ENCODE data around the gene MZT1. TPM values are rescaled to one million over a fixed set of nuclear protein-coding genes. Genes with fewer than 3 reads are reported as not detected.

Gene MZT1
- total and polyA plus RNA-seq, 9 of the 15 experiments (the other 6 are each of a cell fraction or from before 2014, with no cell fraction given) = 15.3 to 31.6 (median 24.1) TPM

GRCh38 chr13:72727417-72728289, at the start of gene MZT1, which contains the start of gene BORA (continued):
- TF ChIP-seq BHLHE40 (IDR thresholded peaks at IDR 0.05; ENCODE audit: low read length) (peak; percentile 60), MBD2 (IDR thresholded peaks at IDR 0.05; ENCODE audit: borderline replicate concordance, low read depth) (peak; percentile 77; the same call in 1 of the 2 replicates), BRD9 (IDR thresholded peaks at IDR 0.05; ENCODE audit: low read depth, partially characterized antibody) (no peak), GABPB1 (CRISPR knock-in tag; IDR thresholded peaks at IDR 0.05) (peak; percentile 78; the same call in 1 of the 2 replicates), C11orf30 (IDR thresholded peaks at IDR 0.05; ENCODE audit: low read depth) (no peak; the same call in 1 of the 2 replicates), ZNF280A (IDR thresholded peaks at IDR 0.05; ENCODE audit: low read depth, partially characterized antibody) (no peak), MLLT1 (IDR thresholded peaks at IDR 0.05) (no peak), ZNF589 (CRISPR knock-in tag; IDR thresholded peaks at IDR 0.05; ENCODE audit: low read depth) (no peak), ZNF24 (IDR thresholded peaks at IDR 0.05) (no peak), NR3C1 (CRISPR knock-in tag; IDR thresholded peaks at IDR 0.05) (0 out of 2 replicates have a peak, but pooled peaks have one; percentile 4), TBP (optimal IDR thresholded peaks at IDR 0.05; ENCODE audit: low read depth, low read length) (peak; percentile 70), THRAP3 (IDR thresholded peaks at IDR 0.05; ENCODE audit: borderline replicate concordance) (no peak), ATF1 (CRISPR knock-in tag; IDR thresholded peaks at IDR 0.05) (no peak), ATF1 (tag; IDR thresholded peaks at IDR 0.05) (peak; percentile 84), MXI1 (IDR thresholded peaks at IDR 0.05; ENCODE audit: low read depth, low read length) (peak; percentile 83; the same call in 1 of the 2 replicates), ZKSCAN3 (CRISPR knock-in tag; IDR thresholded peaks at IDR 0.05) (no peak), EP300 (IDR thresholded peaks at IDR 0.05; ENCODE audit: low read length) (0 out of 2 replicates have a peak, but pooled peaks have one; percentile 8), MAFG (tag; conservative IDR thresholded peaks at IDR 0.05) (no peak), FOXK1 (CRISPR knock-in tag; IDR thresholded peaks at IDR 0.05; ENCODE audit: borderline replicate concordance) (no peak), SRSF3 (IDR thresholded peaks at IDR 0.05; ENCODE audit: insufficient read depth, low read length) (no peak)
- TF ChIP-seq, protein P1, sequence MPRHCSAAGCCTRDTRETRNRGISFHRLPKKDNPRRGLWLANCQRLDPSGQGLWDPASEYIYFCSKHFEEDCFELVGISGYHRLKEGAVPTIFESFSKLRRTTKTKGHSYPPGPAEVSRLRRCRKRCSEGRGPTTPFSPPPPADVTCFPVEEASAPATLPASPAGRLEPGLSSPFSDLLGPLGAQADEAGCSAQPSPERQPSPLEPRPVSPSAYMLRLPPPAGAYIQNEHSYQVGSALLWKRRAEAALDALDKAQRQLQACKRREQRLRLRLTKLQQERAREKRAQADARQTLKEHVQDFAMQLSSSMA (CRISPR knock-in tag; IDR thresholded peaks at IDR 0.05) = no peak
- TF ChIP-seq, protein P2, sequence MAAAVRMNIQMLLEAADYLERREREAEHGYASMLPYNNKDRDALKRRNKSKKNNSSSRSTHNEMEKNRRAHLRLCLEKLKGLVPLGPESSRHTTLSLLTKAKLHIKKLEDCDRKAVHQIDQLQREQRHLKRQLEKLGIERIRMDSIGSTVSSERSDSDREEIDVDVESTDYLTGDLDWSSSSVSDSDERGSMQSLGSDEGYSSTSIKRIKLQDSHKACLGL (CRISPR knock-in tag; IDR thresholded peaks at IDR 0.05; ENCODE audit: borderline replicate concordance, poor library complexity, severe bottlenecking) = peak; percentile 50
- TF ChIP-seq, protein P3, sequence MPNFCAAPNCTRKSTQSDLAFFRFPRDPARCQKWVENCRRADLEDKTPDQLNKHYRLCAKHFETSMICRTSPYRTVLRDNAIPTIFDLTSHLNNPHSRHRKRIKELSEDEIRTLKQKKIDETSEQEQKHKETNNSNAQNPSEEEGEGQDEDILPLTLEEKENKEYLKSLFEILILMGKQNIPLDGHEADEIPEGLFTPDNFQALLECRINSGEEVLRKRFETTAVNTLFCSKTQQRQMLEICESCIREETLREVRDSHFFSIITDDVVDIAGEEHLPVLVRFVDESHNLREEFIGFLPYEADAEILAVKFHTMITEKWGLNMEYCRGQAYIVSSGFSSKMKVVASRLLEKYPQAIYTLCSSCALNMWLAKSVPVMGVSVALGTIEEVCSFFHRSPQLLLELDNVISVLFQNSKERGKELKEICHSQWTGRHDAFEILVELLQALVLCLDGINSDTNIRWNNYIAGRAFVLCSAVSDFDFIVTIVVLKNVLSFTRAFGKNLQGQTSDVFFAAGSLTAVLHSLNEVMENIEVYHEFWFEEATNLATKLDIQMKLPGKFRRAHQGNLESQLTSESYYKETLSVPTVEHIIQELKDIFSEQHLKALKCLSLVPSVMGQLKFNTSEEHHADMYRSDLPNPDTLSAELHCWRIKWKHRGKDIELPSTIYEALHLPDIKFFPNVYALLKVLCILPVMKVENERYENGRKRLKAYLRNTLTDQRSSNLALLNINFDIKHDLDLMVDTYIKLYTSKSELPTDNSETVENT (CRISPR knock-in tag; IDR thresholded peaks at IDR 0.05) = no peak
